Measurements from ENCODE around the gene RSPO3.
"Not testable (repeated sequence)": the region's sequence is repeated elsewhere in the genome, so short reads cannot be mapped to it uniquely, and the experiment has no call there.

RSPO3 gene

GRCh38 chr6:127225497-127225896 is 107.0 kb downstream of the RSPO3 start:
- Histone ChIP-seq H3K9me3 (ENCODE audit: control insufficient read depth, low read length) (peaks cover 5% of the 10 kb centered on the region), H3K36me3 (ENCODE audit: control insufficient read depth, insufficient read depth, low read length, severe bottlenecking) (no peaks in the 10 kb centered on the region)
- no peak for DNase-seq (ENCODE audit: low read depth)

GRCh38 chr6:127233819-127234218 is 115.3 kb downstream of the RSPO3 start:
- H3K9me3 ChIP-seq (ENCODE audit: control insufficient read depth, low read length): peaks cover 20% of the 10 kb centered on the region
- not testable (repeated sequence) for H3K4me3 ChIP-seq (ENCODE audit: low read length); H3K36me3 ChIP-seq (ENCODE audit: control insufficient read depth, insufficient read depth, low read length, severe bottlenecking); H3K27me3 ChIP-seq (replicated peaks; ENCODE audit: control insufficient read depth, insufficient read depth, low read length); H3K4me1 ChIP-seq (ENCODE audit: control insufficient read depth, insufficient read depth, low read length); H3K9ac ChIP-seq (ENCODE audit: low read length); DNase-seq (ENCODE audit: low read depth)

More at GRCh38 chr6:127225497-127225896, 107.0 kb downstream of the RSPO3 start:
- Histone ChIP-seq H3K4me3 (ENCODE audit: low read length) (no peak overlapping the region), H3K4me1 (ENCODE audit: control insufficient read depth, insufficient read depth, low read length) (peaks cover 11% of the 10 kb centered on the region), H3K27me3 (replicated peaks; ENCODE audit: control insufficient read depth, insufficient read depth, low read length) (no peaks in the 10 kb centered on the region), H3K9ac (ENCODE audit: low read length) (no peak overlapping the region)

GRCh38 chr6:127243501-127243900 is 125.0 kb downstream of the RSPO3 start:
- Histone ChIP-seq H3K36me3 (ENCODE audit: control insufficient read depth, insufficient read depth, low read length, severe bottlenecking) (no peaks in the 10 kb centered on the region), H3K9ac (ENCODE audit: low read length) (no peak overlapping the region), H3K4me1 (ENCODE audit: control insufficient read depth, insufficient read depth, low read length) (peaks cover 10% of the 10 kb centered on the region), H3K9me3 (ENCODE audit: control insufficient read depth, low read length) (no peaks in the 10 kb centered on the region), H3K4me3 (ENCODE audit: low read length) (no peak overlapping the region), H3K27me3 (replicated peaks; ENCODE audit: control insufficient read depth, insufficient read depth, low read length) (no peaks in the 10 kb centered on the region)
- no peak for DNase-seq (ENCODE audit: low read depth)

Data from adipocyte (in vitro differentiated cells).